Measurements from ENCODE around the gene POU5F1. TPM values are rescaled to one million over a fixed set of nuclear protein-coding genes. Genes with fewer than 3 reads are reported as not detected.
"Not testable (repeated sequence)": the region's sequence is repeated elsewhere in the genome, so short reads cannot be mapped to it uniquely, and the experiment has no call there.

POU5F1 gene
- total RNA-seq (2014; rRNA removed; shearing (Covaris generic); ENCODE audit: low replicate concordance) = 0.09 and 26.0 TPM in 2 replicates

DNA sequence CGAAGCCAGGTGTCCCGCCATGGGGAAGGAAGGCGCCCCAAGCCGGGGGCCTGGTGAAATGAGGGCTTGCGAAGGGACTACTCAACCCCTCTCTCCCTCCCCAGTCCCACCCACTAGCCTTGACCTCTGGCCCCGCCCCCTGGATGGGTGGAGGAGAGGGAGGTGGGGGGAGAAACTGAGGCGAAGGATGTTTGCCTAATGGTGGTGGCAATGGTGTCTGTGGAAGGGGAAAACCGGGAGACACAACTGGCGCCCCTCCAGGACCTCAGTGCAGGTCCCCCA is at the start of gene POU5F1:
Gene POU5F1 (minus strand): TSS at position 83 of the 282 bp plus-strand sequence. CDS start 62 bp downstream, at position 21.
- no peak for DNase-seq (ENCODE audit: low read depth)
- in situ Hi-C loops (cut with HindIII; ENCODE audit: low pct_unique_long_range_greater_than_20kb, low sequenced_read_pairs) = no loop called here

DNA sequence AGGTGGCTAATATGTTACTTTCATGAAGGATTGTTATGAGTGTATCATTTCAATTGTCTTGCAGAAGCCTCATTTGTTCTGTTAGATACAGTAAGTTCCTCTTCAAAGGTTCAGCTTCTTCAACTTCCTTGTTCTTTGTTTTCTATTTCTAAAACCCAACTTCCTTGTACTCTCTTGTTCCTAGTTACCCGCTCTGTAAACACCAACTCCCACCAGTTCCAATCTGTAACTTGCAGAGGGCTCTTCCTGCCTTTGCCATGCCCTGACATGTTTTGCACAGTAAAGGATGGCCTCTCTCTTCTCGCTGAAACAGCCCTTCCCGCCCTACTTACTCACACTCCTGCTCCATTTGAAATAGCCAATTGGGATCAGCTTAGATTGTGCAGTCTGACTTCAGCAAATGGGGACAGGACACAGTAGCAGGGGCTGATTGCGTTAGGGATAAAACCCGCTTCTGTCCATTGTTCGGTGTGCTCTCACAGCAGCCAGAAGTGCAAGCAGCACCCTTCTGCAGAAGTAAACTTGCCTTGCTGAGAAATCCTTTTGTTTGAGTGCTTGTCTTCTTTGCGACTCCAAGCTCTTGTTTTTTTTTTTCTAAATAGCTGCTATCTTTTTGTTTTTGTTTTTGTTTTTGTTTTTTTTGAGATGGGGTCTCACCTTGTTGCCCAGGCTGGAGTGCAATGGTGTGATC is 45.9 kb upstream of the POU5F1 start:
- in situ Hi-C loops (cut with HindIII; ENCODE audit: low pct_unique_long_range_greater_than_20kb, low sequenced_read_pairs) = no loop called here
- DNase-seq (ENCODE audit: low read depth) = peak; percentile 31

DNA sequence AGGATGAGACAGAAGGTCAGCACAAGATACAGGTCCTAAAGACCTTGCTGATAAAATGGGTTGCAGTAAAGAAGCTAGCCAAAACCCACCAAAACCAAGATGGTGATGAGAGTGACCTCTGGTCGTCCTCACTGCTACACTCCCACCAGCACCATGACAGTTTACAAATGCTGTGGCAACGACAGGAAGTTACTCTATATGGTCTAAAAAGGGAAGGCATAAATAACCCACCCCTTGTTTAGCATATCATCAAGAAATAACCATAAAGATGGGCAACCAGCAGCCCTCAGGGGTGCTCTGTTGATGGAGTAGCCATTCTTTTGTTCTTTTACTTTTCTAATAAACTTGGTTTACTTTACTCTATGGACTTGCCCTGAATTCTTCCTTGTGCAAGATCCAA is 44.7 kb upstream of the POU5F1 start:
- in situ Hi-C loops (cut with HindIII; ENCODE audit: low pct_unique_long_range_greater_than_20kb, low sequenced_read_pairs); DNase-seq (ENCODE audit: low read depth): not testable (repeated sequence)

DNA sequence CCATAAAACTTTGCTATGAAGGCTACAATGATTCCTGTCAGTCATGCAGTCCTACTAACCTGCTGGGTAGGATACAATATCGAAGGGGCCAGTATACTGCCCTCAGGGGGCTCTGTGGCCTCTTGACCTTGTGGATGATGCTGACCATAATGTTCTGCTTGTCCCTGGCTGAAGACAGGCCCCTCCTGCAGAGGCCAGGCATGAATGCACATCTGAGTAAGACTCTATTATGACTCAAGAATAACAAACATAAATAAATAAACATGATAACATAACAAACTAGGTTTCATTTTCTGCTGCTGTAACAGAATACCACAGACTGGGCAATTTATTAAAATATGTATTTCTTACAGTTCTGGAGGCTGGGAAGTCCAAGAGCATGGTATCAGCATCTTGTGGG is 44.0 kb upstream of the POU5F1 start:
- no peak for DNase-seq (ENCODE audit: low read depth)
- in situ Hi-C loops (cut with HindIII; ENCODE audit: low pct_unique_long_range_greater_than_20kb, low sequenced_read_pairs) = no loop called here

DNA sequence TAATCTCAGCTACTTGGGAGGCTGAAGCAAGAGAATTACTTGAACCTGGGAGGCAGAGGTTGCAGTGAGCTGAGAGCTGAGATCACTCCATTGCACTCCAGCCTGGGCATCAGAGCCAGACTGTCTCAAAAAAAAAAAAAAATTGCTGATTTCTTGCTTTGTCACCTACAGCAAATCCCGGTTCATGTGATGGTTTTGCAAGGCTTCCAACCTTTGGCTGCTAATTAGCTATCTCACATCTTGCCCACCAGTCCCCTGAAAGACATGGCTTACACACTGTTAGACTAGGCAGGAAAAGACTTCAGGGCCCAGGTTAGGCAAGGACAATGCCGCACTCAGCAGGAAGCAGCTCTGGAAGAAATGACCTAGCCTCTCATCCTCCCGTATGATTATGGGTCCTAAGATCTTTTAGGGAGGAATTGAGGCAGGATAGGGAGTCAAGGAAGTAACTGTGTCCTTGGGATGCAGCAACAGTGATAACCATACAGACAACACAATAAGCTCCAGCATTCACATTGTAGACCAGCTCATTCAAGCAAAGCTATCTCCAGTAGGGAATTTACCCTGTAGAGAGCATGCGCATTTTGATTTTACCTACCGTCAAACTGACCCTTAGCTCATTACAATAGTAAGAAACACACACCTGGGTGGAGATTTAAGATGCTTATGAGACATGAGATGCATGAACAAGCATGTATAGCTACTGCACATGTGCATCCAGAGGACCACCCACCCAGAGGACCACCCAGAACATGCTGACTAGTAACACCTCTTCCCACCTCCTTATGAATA is 40.5 kb upstream of the POU5F1 start:
- in situ Hi-C loops (cut with HindIII; ENCODE audit: low pct_unique_long_range_greater_than_20kb, low sequenced_read_pairs) = no loop called here
- DNase-seq (ENCODE audit: low read depth) = no peak

DNA sequence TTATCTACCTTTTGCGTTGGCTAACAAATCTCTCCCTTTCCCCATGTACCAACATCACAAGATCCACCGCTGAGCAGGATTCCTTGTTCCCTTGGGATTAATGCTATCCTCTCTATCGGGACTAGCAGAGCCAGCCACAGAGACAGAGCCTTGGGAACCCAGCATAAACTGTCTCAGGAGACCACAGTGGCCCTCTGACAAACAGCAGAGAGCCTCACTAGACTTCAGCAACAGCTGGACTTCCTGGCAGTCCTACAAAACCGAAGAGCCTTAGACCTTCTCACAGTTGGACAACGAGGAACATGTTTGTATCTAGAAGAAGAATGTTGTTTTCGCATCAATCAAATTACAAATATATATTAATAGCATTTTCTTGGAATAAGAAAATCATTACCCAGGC is 39.6 kb upstream of the POU5F1 start:
- in situ Hi-C loops (cut with HindIII; ENCODE audit: low pct_unique_long_range_greater_than_20kb, low sequenced_read_pairs) = no loop called here
- no peak for DNase-seq (ENCODE audit: low read depth)

DNA sequence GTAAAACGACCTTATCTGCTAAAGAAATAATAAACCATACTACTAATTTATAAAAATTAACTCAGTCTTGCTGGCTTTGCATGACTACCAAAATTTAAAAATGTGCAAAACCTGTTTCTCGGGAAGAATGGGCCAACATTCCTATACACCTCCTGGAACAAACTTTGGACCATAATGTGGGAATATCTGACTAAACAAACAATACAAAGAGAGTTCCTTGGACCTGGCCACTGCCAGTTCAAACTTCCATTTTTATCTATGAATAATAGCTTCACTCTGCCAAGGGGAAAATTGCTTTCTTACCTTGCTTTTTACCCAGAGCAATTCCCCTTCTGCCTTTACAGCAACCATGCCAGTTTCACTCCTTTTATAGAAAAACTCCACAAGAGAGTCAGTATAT is 38.7 kb upstream of the POU5F1 start:
- DNase-seq (ENCODE audit: low read depth) = no peak
- in situ Hi-C loops (cut with HindIII; ENCODE audit: low pct_unique_long_range_greater_than_20kb, low sequenced_read_pairs) = no loop called here

DNA sequence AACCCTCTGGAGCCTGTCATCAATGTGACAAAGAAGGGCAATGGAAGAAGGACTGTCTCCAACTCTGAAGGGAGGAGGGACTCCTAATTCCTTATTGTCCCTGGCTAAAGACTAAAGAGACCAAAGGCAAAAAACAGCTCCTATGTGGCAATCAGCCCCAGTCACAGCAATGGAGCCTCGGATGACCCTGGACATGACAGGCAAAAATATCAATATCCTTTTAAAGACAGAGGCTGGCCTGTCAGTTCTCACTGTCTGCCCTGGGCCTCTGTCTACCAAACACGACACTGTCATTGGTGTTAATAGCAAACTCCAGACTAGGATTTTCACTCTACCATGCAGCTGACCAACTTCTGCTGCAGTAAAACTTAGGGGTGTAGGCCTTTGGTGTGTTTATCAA is 38.0 kb upstream of the POU5F1 start:
- in situ Hi-C loops (cut with HindIII; ENCODE audit: low pct_unique_long_range_greater_than_20kb, low sequenced_read_pairs) = no loop called here
- no peak for DNase-seq (ENCODE audit: low read depth)

DNA sequence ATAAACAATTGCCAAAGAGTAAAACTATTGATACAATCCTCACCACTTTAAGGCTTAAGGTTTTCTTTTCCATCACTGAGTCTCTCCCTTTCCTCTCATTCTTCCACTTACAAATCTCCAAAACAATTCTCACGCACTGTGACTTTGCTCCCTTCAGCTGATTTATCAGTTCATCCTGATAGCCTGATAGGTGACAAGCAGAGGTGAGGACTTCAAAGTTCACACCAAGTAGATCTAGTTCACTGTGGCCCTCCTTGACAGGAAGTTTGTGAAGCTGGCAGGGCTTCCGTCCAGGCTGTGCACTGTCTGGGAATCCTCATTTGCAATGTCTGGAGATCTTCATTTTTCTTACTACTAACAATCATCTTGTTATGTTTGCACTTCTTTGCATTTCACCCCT is 35.2 kb upstream of the POU5F1 start:
- in situ Hi-C loops (cut with HindIII; ENCODE audit: low pct_unique_long_range_greater_than_20kb, low sequenced_read_pairs) = no loop called here
- DNase-seq (ENCODE audit: low read depth) = no peak

DNA sequence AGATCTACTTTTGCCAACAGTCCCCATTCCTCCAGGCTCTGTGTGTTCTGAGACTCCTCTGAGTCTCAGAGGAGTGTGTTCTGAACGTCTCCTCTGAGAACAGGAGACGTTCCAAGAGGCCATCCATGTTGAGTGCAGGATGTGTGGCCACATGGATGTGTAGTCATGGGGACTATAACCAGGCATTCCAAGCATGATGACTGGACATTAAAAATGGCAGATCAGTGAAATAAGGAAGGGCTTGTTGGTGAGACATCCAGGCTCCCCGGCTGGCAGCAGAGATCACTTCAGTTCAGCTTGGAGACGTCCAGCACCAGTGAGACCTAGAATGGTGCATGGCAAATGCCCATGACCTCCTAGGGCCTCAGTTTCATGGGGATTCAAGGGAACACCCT is 34.3 kb upstream of the POU5F1 start:
- DNase-seq (ENCODE audit: low read depth) = no peak
- in situ Hi-C loops (cut with HindIII; ENCODE audit: low pct_unique_long_range_greater_than_20kb, low sequenced_read_pairs) = no loop called here

DNA sequence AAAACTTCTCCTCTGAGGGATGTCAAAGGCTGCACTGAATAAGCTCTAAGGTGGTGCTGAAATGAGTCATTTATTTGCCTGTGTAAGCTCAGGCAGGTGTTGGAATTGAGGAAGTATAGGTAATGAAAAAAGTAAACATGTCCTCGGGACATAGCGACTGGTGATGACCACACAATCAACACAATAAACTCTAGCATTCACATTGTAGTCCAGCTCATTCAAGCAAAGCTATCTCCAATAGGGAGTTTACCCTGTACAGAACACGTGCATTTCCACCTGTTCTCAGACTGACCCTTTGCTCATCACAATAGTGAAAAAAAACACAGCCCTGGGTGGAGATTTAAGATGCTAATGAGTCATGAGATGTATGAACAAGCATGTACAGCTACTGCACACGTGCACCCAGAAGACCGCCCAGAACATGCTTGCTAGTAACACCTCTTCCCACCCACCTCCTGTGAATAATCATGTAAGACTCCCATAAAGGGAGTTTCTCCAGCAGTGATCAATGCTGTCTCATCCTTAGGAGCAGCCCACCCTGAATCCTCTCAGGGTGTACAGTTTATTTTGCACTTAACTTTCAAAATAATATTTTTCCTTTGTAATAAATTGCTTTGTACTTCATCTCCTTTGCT is 33.0 kb upstream of the POU5F1 start:
- in situ Hi-C loops (cut with HindIII; ENCODE audit: low pct_unique_long_range_greater_than_20kb, low sequenced_read_pairs) = no loop called here
- DNase-seq (ENCODE audit: low read depth) = peak; percentile 96

DNA sequence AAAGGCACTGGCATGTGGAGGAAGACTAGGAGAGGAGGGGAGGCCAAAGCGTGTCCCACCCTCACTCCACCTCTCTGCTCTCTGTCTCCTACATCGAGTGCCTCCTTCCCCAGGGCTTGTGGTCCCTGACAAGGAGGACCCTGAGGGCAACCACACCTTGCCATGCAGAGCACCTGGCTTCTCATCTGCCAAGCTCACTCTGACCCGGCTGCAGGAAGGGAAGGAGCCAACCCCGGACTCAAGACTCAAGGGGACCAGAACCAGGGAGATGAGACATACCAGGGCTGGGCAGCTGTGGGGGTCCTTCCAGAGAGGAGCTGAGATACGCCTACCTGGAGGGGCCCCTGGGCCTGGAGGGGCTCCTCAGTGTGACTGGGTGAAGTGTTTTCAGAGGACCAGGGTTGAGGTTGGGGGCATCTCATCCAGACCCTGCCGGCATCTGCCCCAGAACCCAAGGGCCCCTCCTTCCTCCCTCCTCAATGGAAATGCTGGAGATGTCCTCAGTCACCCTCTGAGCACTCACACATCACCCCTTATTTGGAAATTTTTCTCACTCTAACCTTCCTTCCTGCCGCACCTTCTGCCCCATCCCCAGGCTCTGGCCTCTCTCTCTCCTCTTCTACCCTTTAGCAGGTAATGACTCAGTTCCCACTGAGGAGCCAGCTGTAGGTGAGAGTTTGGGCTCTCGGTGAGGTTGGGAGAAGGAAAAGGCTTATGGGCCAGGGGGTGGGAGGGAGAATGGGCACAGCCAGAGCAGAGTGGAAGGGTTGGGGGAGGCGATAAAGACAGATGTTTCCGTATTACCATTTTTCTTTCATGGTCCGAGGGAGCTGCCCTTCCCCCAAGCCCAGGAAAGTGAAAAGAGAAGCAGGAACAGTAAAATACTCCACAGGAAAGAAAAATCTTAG is 32.0 kb upstream of the POU5F1 start:
- no peak for DNase-seq (ENCODE audit: low read depth)
- in situ Hi-C loops (cut with HindIII; ENCODE audit: low pct_unique_long_range_greater_than_20kb, low sequenced_read_pairs) = no loop called here

DNA sequence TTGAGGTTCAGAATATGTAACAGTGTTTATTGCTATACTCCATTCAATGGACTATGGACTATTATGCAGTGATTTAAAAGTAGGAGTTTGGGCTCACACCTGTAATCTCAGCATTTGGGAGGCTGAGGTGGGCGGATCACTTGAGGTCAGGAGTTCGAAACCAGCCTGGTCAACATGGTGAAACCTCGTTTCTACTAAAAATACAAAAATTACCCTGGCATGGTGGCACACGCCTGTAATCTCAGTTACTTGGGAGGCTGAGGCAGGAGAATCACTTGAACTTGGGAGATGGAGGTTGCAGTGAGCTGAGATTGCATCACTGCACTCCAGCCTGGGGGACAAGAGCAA is 28.6 kb upstream of the POU5F1 start:
- in situ Hi-C loops (cut with HindIII; ENCODE audit: low pct_unique_long_range_greater_than_20kb, low sequenced_read_pairs); DNase-seq (ENCODE audit: low read depth): not testable (repeated sequence)

DNA sequence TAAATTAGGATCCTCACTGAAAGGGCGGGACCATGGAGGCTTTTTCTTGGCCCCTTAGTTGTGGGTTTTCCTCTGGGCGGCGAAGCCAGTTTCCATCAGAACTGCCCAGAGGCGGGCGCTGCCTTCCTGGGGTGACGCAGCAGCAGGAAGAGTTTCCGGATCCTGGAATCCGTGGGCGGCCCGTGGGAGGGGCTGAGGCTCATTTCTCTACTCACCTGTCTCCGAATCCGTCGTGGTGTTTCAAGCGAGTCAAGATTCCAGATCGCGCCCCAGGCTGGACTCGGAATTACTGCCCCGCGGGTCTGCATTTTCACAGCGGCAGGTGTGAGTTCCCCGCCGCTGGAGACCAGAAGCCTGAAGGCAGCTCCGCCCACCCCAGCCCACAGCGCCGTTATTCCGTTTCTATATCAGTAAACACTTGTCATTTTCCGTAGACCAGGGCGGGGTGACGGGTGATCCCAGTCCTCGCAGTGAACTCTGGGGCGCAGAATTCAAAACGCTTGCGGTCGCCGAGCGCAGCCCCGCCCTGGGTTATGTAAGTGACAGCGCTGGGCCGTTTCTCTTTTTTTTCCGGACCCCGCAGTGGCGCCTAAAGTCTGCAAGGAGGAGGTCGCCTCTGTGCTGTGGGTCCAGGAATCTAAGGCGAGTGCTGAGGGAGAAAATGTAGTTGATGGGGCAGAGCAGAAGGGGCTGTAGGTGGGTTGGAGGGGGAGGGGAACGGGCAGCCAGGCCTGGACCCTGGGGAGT is 27.2 kb upstream of the POU5F1 start:
- in situ Hi-C loops (cut with HindIII; ENCODE audit: low pct_unique_long_range_greater_than_20kb, low sequenced_read_pairs) = no loop called here
- peak; percentile 94 for DNase-seq (ENCODE audit: low read depth)

DNA sequence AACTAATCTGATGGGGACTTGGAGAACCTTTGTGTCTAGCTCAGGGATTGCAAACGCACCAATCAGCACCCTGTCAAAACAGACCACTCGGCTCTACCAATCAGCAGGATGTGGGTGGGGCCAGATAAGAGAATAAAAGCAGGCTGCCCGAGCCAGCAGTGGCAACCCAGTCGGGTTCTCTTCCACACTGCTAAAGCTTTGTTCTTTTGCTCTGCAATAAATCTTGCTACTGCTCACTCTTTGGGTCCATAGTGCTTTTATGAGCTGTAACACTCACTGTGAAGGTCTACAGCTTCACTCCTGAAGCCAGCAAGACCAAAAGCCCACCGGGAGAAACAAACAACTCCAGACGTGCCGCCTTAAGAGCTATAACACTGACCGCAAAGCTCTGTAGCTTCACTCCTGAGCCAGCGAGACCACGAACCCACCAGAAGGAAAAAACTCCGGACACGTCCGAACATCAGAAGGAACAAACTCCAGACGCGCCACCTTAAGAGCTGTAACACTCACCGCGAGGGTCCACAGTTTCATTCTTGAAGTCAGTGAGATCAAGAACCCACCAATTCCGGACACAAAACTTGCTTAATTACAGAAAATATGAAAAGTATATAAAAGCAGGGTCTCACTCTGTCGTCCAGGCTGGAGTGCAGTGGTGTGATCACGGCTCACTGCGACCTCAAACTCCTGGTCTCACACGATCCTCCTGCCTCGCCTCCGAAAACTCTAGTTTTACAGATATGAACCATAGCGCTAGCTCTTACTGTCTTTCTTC is 26.0 kb upstream of the POU5F1 start:
- in situ Hi-C loops (cut with HindIII; ENCODE audit: low pct_unique_long_range_greater_than_20kb, low sequenced_read_pairs); DNase-seq (ENCODE audit: low read depth): not testable (repeated sequence)

DNA sequence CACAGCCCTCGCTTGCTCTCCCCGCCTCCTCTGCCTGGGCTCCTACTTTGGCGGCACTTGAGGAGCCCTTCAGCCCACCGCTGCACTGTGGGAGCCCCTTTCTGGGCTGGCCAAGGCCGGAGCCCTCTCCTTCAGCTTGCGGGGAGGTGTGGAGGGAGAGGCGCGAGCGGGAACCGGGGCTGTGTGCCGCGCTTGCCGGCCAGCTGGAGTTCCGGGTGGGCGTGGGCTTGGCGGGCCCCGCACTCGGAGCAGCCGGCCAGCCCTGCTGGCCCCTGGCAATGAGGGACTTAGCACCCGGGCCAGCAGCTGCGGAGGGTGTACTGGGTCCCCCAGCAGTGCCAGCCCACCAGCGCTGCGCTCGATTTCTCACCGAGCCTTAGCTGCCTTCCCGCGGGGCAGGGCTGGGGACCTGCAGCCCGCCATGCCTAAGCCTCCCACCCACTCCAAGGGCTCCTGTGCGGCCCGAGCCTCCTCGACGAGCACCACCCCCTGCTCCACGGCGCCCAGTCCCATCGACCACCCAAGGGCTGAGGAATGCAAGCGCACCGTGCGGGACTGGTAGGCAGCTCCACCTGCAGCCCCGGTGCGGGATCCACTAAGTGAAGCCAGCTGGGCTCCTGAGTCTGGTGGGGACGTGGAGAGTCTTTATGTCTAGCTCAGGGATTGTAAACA is 25.0 kb upstream of the POU5F1 start:
- in situ Hi-C loops (cut with HindIII; ENCODE audit: low pct_unique_long_range_greater_than_20kb, low sequenced_read_pairs) = not testable (repeated sequence)

More for the DNA sequence above, 25.0 kb upstream of the POU5F1 start:
- not testable (repeated sequence) for DNase-seq (ENCODE audit: low read depth)

Data from Caki2 (cell line).